Measurements from ENCODE around the gene PHF21A. TPM values are rescaled to one million over a fixed set of nuclear protein-coding genes. Genes with fewer than 3 reads are reported as not detected.
"Not testable (repeated sequence)": the region's sequence is repeated elsewhere in the genome, so short reads cannot be mapped to it uniquely, and the experiment has no call there.

The PHF21A gene
- polyA plus RNA-seq, 3 donors: 41.0 to 48.1 (median 47.5) TPM

- DNase-seq (ENCODE audit: low read depth in 3 of 3, low spot score in 2 of 3): no peak
Measured at GRCh38 chr11:46044601-46045000, 76.7 kb downstream of the PHF21A start.

GRCh38 chr11:46039990-46040389, 81.3 kb downstream of the PHF21A start:
- no peak for DNase-seq (ENCODE audit: low read depth in 3 of 3, low spot score in 2 of 3)

DNA sequence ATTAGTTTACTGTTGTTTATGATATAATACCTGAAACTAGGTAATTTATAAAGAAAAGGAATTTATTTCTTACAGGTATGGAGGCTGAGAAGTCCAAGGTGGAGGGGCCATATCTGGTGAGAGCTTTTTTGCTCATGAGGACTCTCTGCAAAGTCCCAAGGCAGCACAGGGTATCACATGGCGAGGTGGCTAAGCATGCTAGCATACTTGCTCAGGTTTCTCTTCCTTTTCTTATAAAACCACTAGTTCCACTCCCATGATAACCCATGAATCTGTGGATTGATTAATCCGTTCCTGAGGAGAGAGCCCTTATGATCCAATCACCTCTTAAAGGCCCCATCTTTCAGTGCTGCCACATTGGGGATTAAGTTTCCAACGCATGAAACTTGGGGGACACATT, 82.7 kb downstream of the PHF21A start:
- no peak for DNase-seq (ENCODE audit: low read depth in 3 of 3, low spot score in 2 of 3)

GRCh38 chr11:46036969-46037368, 84.3 kb downstream of the PHF21A start:
- no peak for DNase-seq (ENCODE audit: low read depth in 3 of 3, low spot score in 2 of 3)

DNA sequence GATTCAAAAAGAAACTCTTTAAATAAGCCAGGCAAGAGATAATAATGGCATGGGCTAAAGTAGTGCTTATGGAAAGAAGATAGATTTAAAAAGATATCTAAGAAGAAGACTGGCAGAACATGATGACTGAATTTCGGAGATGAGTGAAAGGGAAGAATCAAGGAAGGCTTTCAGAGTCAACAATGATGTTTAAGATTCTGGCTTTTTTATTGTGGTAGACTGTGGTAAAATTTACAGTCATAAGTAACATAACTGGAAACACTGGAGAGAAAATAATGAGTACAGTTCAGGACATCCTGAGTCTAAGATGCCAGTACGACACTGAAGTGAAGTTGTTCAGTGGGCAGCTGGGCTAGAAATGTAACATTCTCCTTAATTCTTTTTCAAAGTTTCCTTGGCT, 85.2 kb downstream of the PHF21A start:
- no peak for DNase-seq (ENCODE audit: low read depth in 3 of 3, low spot score in 2 of 3)

DNA sequence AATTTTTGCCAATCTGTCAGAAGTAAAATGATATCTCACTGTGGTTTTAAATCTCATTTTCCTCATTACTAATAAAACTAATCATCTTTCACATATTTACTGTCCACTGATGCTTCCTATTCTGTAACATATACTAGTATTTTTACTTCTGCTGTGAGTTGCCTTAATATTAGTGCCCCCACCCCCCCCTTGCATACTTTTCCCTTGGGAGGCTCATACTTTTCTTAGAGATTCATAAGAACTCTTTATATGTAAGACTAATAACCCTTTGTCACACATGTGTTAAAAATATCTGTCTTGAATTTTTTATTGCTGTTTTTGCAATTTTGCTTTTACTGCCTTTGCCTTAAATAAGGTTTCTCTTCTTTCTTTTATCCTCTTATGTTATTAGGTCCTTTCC, 87.2 kb downstream of the PHF21A start:
- no peak for DNase-seq (ENCODE audit: low read depth in 3 of 3, low spot score in 2 of 3)

DNA sequence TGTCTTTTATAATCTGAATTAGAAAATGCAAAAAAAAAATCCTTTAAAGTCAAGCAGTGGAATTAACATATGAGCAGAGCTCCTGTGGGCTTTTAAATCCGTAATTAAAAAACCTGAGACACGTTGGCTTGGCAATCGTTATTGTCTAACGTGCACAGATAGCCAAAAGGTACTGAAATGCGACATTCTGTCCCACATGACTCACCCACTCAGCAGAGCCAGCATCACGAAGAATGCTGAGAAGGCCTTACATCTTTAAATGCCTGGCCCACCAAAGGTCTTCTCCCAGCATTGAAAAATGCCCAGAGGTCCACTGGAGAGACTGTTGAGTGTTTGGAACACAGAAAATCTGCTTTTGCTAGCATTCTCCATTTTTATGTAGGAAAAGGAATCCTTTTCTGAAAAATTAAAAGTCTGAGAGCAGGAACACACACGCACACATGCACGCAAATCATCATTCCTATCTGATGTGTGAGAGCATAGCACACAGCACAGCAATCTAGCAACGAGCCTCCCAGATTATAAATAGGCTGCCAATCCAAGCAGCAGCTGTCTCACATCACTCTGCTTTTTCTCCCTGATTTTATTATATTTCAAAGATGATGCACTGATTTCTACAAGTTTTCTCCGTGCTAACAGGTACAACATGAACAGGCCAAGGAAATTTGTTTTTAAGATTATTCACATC, 94.5 kb downstream of the PHF21A start:
- DNase-seq (ENCODE audit: low read depth in 3 of 3, low spot score in 2 of 3): no peak

GRCh38 chr11:46020084-46020599, 101.1 kb downstream of the PHF21A start:
- DNase-seq (ENCODE audit: low read depth in 3 of 3, low spot score in 2 of 3): no peak

DNA sequence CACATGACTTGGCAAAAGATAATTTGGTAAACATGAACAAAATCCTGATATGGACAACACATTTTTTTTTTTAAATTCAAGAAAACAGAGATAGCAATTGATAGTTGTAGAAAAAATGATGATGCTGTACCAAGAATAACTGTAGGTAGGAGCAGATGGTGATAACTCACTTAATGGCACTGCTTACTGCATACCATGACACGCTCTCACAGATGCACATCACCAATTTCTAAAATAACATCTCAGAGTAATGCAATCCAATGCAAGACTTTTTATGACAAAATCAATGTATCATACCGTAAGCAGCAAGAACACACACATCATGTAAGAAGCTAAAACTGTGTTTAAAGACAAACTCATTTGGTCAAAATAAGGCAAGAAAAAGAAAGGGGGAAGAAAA, 102.6 kb downstream of the PHF21A start:
- DNase-seq (ENCODE audit: low read depth in 3 of 3, low spot score in 2 of 3): no peak

DNA sequence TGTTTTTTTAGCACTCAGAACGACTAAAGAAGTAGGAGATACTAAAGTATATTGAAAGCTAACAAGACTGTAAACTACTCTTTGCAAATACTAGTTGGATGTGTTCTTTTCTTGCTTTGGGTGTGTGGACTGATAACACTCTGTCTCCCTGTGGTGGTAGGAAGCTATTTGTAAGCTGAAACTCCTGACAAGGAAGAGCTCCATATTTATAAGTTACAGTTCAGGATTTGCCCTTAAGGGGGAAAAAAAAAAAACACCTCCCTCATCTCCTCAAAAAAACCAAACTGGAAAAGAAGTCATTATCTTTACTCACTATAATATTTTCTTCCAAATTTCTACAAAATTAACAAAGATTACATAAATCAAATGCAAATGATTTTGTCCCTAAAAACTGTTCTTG, 103.9 kb downstream of the PHF21A start:
- no peak for DNase-seq (ENCODE audit: low read depth in 3 of 3, low spot score in 2 of 3)

GRCh38 chr11:46015941-46016340, 105.3 kb downstream of the PHF21A start:
- no peak for DNase-seq (ENCODE audit: low read depth in 3 of 3, low spot score in 2 of 3)

DNA sequence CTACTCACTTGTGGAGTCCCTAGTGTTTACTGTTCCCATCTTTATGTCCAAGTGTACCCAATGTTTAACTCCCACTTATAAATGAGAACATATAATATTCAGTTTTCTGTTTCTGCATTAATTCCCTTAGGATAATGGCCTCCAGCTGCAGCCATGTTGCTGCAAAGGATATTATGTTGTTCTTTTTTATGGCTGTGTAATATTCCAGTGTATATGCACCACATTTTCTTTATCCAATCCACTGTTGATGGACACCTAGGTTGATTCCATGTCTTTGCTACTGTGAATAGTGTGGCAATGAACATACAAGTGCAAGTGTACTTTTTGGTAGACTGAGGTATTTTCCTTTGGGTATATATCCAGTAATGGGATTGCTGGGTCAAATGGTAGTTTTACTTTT, 107.1 kb downstream of the PHF21A start:
- not testable (repeated sequence) for DNase-seq (ENCODE audit: low read depth in 3 of 3, low spot score in 2 of 3)

GRCh38 chr11:46012185-46012584, 109.1 kb downstream of the PHF21A start:
- no peak for DNase-seq (ENCODE audit: low read depth in 3 of 3, low spot score in 2 of 3)

DNA sequence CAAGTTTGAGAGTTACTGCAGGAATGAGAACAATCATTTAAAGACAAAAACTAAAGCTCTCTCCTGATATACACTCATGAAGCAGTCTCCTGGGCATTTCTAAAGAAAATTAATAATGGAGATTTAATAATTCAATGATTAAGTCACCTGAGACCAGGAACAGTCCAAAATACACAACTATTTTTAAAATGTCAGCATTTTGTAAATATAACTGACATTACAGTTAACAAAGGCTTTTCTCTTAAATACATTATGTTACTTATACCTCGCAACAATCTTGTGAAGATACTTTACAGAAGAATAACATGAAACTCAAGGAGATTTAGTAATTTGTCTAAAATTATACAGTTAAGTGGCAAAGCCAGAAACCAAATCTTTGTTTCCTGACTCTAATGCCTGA, 111.2 kb downstream of the PHF21A start:
- no peak for DNase-seq (ENCODE audit: low read depth in 3 of 3, low spot score in 2 of 3)

DNA sequence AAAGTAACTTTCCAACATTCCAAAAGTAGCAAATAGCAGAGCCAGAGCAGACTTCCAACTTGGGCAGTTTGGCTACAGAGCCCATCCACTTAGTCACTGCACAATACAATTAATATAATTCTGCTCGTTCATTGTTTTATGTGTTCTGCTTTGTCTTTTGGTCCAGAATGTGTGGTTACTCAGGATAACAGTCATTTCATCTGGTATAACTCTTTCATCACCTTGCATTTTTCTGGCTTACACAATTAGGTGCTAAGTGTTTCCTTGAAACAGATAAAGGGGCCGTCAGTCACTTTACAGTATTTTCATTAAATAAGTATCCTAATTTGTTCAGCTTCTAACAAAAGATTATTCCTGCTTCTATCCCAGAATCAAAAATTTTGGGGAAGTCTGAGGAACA, 111.6 kb downstream of the PHF21A start:
- DNase-seq (ENCODE audit: low read depth in 3 of 3, low spot score in 2 of 3): no peak

GRCh38 chr11:46006418-46007070, 114.7 kb downstream of the PHF21A start:
- DNase-seq (ENCODE audit: low read depth in 3 of 3, low spot score in 2 of 3): peak; percentile 56 to 61 (median 60)

GRCh38 chr11:46003572-46003971, 117.7 kb downstream of the PHF21A start:
- DNase-seq (ENCODE audit: low read depth in 3 of 3, low spot score in 2 of 3): no peak

DNA sequence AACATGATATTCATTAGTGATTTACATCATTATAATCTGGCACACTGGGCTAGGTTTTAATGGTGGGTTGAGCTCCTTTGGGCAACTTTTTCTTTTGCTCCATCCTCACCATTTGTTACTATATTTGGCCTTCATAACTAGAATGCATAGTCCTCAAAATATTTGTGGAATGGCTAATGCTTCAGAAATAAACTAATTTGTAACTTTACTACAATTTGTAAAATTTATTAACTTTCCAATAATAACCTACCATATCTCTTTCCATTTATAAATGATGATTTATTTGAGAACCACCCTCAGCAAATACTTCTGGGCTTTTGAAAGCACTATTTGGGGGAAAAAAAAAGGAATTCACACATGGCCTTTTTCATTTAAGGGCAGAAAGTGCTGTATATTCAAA, 119.1 kb downstream of the PHF21A start:
- no peak for DNase-seq (ENCODE audit: low read depth in 3 of 3, low spot score in 2 of 3)

- no peak for DNase-seq (ENCODE audit: low read depth in 3 of 3, low spot score in 2 of 3)
Measured at GRCh38 chr11:46001448-46001914, 119.8 kb downstream of the PHF21A start.

DNA sequence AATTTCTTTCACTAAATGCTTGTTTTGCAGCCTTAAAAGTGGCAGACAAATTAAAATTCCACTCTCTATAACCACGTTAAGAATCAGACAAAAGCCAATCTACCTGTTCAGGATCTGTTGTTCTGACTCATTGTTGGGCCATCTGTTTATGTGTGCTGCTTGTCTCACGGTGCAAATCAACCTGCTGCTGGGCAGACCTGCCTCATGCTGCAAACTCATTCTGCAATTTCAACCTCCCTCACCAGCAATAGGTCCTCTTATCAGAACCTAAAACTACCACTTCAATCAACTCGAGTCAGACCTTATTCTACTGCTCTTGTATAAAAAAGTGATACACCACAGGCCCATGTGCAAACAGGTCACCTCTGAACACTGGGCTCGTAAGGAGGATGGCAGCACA, 123.7 kb downstream of the PHF21A start:
- DNase-seq (ENCODE audit: low read depth in 3 of 3, low spot score in 2 of 3): no peak

DNA sequence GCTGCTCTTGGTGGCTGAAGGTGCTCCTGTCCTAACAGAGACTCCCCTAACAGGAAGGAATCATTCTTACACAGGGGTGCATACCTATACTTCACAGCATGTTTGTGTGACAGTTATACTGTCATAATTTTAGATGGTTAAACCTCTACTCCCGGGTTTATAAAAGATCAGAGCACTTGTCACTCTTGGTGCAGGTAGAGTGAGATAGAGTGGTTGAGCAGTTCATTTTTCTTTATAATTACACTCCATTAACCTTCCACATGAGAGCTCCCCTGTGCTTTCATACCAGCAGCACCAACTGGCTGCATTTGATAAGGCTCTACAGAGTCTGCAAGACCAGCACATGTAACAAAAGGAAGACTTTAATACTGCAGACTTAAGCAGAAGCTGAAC, 125.9 kb downstream of the PHF21A start:
- DNase-seq (ENCODE audit: low read depth in 3 of 3, low spot score in 2 of 3): no peak
